ENCODE results near the gene CEP120.
A peak's percentile ranks its signal among the peaks of the same experiment; 100 is the strongest.

CEP120 gene

GRCh38 chr5:123398058-123398733, 25.0 kb downstream of the CEP120 start:
- H3K4me1 ChIP-seq (ENCODE audit: control insufficient read depth, insufficient read depth, low read length, poor library complexity, severe bottlenecking) = no peaks in the 10 kb centered on the region
- H3K9me3 ChIP-seq (ENCODE audit: control insufficient read depth, low read length) = no peaks in the 10 kb centered on the region
- no peak overlapping the region for H3K4me3 ChIP-seq (ENCODE audit: insufficient read depth, low read depth, low read length, poor library complexity, severe bottlenecking)
- H3K27me3 ChIP-seq (replicated peaks; ENCODE audit: control insufficient read depth, insufficient read depth, low read length, poor library complexity, severe bottlenecking) = no peaks in the 10 kb centered on the region
- H3K36me3 ChIP-seq (ENCODE audit: control insufficient read depth, insufficient read depth, low read length) = peaks cover 43% of the 10 kb centered on the region
- no peak overlapping the region for H3K27ac ChIP-seq (ENCODE audit: insufficient read depth, low read length, poor library complexity, severe bottlenecking)
- no peak for DNase-seq

GRCh38 chr5:123397538-123397937, 25.7 kb downstream of the CEP120 start:
- no peak overlapping the region for H3K27ac ChIP-seq (ENCODE audit: insufficient read depth, low read length, poor library complexity, severe bottlenecking)

GRCh38 chr5:123391009-123391408, 32.2 kb downstream of the CEP120 start:
- Histone ChIP-seq H3K27me3 (replicated peaks; ENCODE audit: control insufficient read depth, insufficient read depth, low read length, poor library complexity, severe bottlenecking) (no peaks in the 10 kb centered on the region), H3K4me1 (ENCODE audit: control insufficient read depth, insufficient read depth, low read length, poor library complexity, severe bottlenecking) (no peaks in the 10 kb centered on the region), H3K36me3 (ENCODE audit: control insufficient read depth, insufficient read depth, low read length) (peaks cover 58% of the 10 kb centered on the region), H3K27ac (ENCODE audit: insufficient read depth, low read length, poor library complexity, severe bottlenecking) (no peak overlapping the region), H3K4me3 (ENCODE audit: insufficient read depth, low read depth, low read length, poor library complexity, severe bottlenecking) (no peak overlapping the region), H3K9me3 (ENCODE audit: control insufficient read depth, low read length) (no peaks in the 10 kb centered on the region)
- DNase-seq = no peak

More at GRCh38 chr5:123397538-123397937, 25.7 kb downstream of the CEP120 start:
- Histone ChIP-seq H3K4me1 (ENCODE audit: control insufficient read depth, insufficient read depth, low read length, poor library complexity, severe bottlenecking) (no peaks in the 10 kb centered on the region), H3K4me3 (ENCODE audit: insufficient read depth, low read depth, low read length, poor library complexity, severe bottlenecking) (no peak overlapping the region), H3K9me3 (ENCODE audit: control insufficient read depth, low read length) (no peaks in the 10 kb centered on the region), H3K36me3 (ENCODE audit: control insufficient read depth, insufficient read depth, low read length) (peaks cover 43% of the 10 kb centered on the region), H3K27me3 (replicated peaks; ENCODE audit: control insufficient read depth, insufficient read depth, low read length, poor library complexity, severe bottlenecking) (no peaks in the 10 kb centered on the region)
- no peak for DNase-seq

GRCh38 chr5:123389794-123390193, 33.4 kb downstream of the CEP120 start:
- Histone ChIP-seq H3K4me3 (ENCODE audit: insufficient read depth, low read depth, low read length, poor library complexity, severe bottlenecking) (no peak overlapping the region), H3K9me3 (ENCODE audit: control insufficient read depth, low read length) (no peaks in the 10 kb centered on the region), H3K36me3 (ENCODE audit: control insufficient read depth, insufficient read depth, low read length) (peaks cover 68% of the 10 kb centered on the region), H3K27ac (ENCODE audit: insufficient read depth, low read length, poor library complexity, severe bottlenecking) (no peak overlapping the region), H3K27me3 (replicated peaks; ENCODE audit: control insufficient read depth, insufficient read depth, low read length, poor library complexity, severe bottlenecking) (no peaks in the 10 kb centered on the region), H3K4me1 (ENCODE audit: control insufficient read depth, insufficient read depth, low read length, poor library complexity, severe bottlenecking) (no peaks in the 10 kb centered on the region)
- DNase-seq = no peak

- Histone ChIP-seq H3K27me3 (replicated peaks; ENCODE audit: control insufficient read depth, insufficient read depth, low read length, poor library complexity, severe bottlenecking) (no peaks in the 10 kb centered on the region), H3K36me3 (ENCODE audit: control insufficient read depth, insufficient read depth, low read length) (peaks cover 70% of the 10 kb centered on the region), H3K27ac (ENCODE audit: insufficient read depth, low read length, poor library complexity, severe bottlenecking) (no peak overlapping the region), H3K4me3 (ENCODE audit: insufficient read depth, low read depth, low read length, poor library complexity, severe bottlenecking) (no peak overlapping the region), H3K9me3 (ENCODE audit: control insufficient read depth, low read length) (no peaks in the 10 kb centered on the region), H3K4me1 (ENCODE audit: control insufficient read depth, insufficient read depth, low read length, poor library complexity, severe bottlenecking) (no peaks in the 10 kb centered on the region)
- no peak for DNase-seq
Observed at GRCh38 chr5:123387313-123387712, 35.9 kb downstream of the CEP120 start.

GRCh38 chr5:123382252-123382651, 41.0 kb downstream of the CEP120 start:
- DNase-seq = no peak
- H3K27ac ChIP-seq (ENCODE audit: insufficient read depth, low read length, poor library complexity, severe bottlenecking) = no peak overlapping the region
- H3K27me3 ChIP-seq (replicated peaks; ENCODE audit: control insufficient read depth, insufficient read depth, low read length, poor library complexity, severe bottlenecking) = no peaks in the 10 kb centered on the region
- H3K36me3 ChIP-seq (ENCODE audit: control insufficient read depth, insufficient read depth, low read length) = peaks cover 77% of the 10 kb centered on the region
- H3K4me1 ChIP-seq (ENCODE audit: control insufficient read depth, insufficient read depth, low read length, poor library complexity, severe bottlenecking) = no peaks in the 10 kb centered on the region
- no peaks in the 10 kb centered on the region for H3K9me3 ChIP-seq (ENCODE audit: control insufficient read depth, low read length)
- no peak overlapping the region for H3K4me3 ChIP-seq (ENCODE audit: insufficient read depth, low read depth, low read length, poor library complexity, severe bottlenecking)

- H3K4me3 ChIP-seq (ENCODE audit: insufficient read depth, low read depth, low read length, poor library complexity, severe bottlenecking) = no peak overlapping the region
- H3K27me3 ChIP-seq (replicated peaks; ENCODE audit: control insufficient read depth, insufficient read depth, low read length, poor library complexity, severe bottlenecking) = no peaks in the 10 kb centered on the region
- H3K9me3 ChIP-seq (ENCODE audit: control insufficient read depth, low read length) = no peaks in the 10 kb centered on the region
- H3K27ac ChIP-seq (ENCODE audit: insufficient read depth, low read length, poor library complexity, severe bottlenecking) = no peak overlapping the region
- H3K36me3 ChIP-seq (ENCODE audit: control insufficient read depth, insufficient read depth, low read length) = peaks cover 53% of the 10 kb centered on the region
- no peaks in the 10 kb centered on the region for H3K4me1 ChIP-seq (ENCODE audit: control insufficient read depth, insufficient read depth, low read length, poor library complexity, severe bottlenecking)
- peak in 2 of 3 donors; percentile 0 to 9 for DNase-seq
Observed at GRCh38 chr5:123371575-123372179, 51.5 kb downstream of the CEP120 start.

GRCh38 chr5:123369371-123369968, 53.7 kb downstream of the CEP120 start:
- peaks cover 32% of the 10 kb centered on the region for H3K36me3 ChIP-seq (ENCODE audit: control insufficient read depth, insufficient read depth, low read length)
- no peaks in the 10 kb centered on the region for H3K9me3 ChIP-seq (ENCODE audit: control insufficient read depth, low read length)
- no peak for DNase-seq

GRCh38 chr5:123367739-123368138, 55.5 kb downstream of the CEP120 start:
- Histone ChIP-seq H3K9me3 (ENCODE audit: control insufficient read depth, low read length) (no peaks in the 10 kb centered on the region), H3K36me3 (ENCODE audit: control insufficient read depth, insufficient read depth, low read length) (peaks cover 35% of the 10 kb centered on the region), H3K27me3 (replicated peaks; ENCODE audit: control insufficient read depth, insufficient read depth, low read length, poor library complexity, severe bottlenecking) (no peaks in the 10 kb centered on the region), H3K4me3 (ENCODE audit: insufficient read depth, low read depth, low read length, poor library complexity, severe bottlenecking) (no peak overlapping the region), H3K27ac (ENCODE audit: insufficient read depth, low read length, poor library complexity, severe bottlenecking) (no peak overlapping the region), H3K4me1 (ENCODE audit: control insufficient read depth, insufficient read depth, low read length, poor library complexity, severe bottlenecking) (no peaks in the 10 kb centered on the region)
- DNase-seq = no peak

More at GRCh38 chr5:123369371-123369968, 53.7 kb downstream of the CEP120 start:
- Histone ChIP-seq H3K27ac (ENCODE audit: insufficient read depth, low read length, poor library complexity, severe bottlenecking) (no peak overlapping the region), H3K4me3 (ENCODE audit: insufficient read depth, low read depth, low read length, poor library complexity, severe bottlenecking) (no peak overlapping the region), H3K27me3 (replicated peaks; ENCODE audit: control insufficient read depth, insufficient read depth, low read length, poor library complexity, severe bottlenecking) (no peaks in the 10 kb centered on the region), H3K4me1 (ENCODE audit: control insufficient read depth, insufficient read depth, low read length, poor library complexity, severe bottlenecking) (no peaks in the 10 kb centered on the region)

GRCh38 chr5:123365156-123365555, 58.0 kb downstream of the CEP120 start:
- peaks cover 50% of the 10 kb centered on the region for H3K36me3 ChIP-seq (ENCODE audit: control insufficient read depth, insufficient read depth, low read length)
- no peak for DNase-seq
- H3K4me3 ChIP-seq (ENCODE audit: insufficient read depth, low read depth, low read length, poor library complexity, severe bottlenecking) = no peak overlapping the region
- no peak overlapping the region for H3K27ac ChIP-seq (ENCODE audit: insufficient read depth, low read length, poor library complexity, severe bottlenecking)
- no peaks in the 10 kb centered on the region for H3K27me3 ChIP-seq (replicated peaks; ENCODE audit: control insufficient read depth, insufficient read depth, low read length, poor library complexity, severe bottlenecking)
- no peaks in the 10 kb centered on the region for H3K4me1 ChIP-seq (ENCODE audit: control insufficient read depth, insufficient read depth, low read length, poor library complexity, severe bottlenecking)
- H3K9me3 ChIP-seq (ENCODE audit: control insufficient read depth, low read length) = no peaks in the 10 kb centered on the region
